HG02571 (cell line): Measurements from ENCODE around the gene TMEM123.

Source experiments
- ATAC-seq: cut with Tn5 transposase; IDR thresholded peaks from one replicate; pipeline ENCODE4 v1.9.1; 2021; ENCODE audit warnings: mild to moderate bottlenecking, moderate library complexity; ENCODE audit not compliant: unreplicated experiment

Gene TMEM123, protein sequence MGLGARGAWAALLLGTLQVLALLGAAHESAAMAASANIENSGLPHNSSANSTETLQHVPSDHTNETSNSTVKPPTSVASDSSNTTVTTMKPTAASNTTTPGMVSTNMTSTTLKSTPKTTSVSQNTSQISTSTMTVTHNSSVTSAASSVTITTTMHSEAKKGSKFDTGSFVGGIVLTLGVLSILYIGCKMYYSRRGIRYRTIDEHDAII

DNA sequence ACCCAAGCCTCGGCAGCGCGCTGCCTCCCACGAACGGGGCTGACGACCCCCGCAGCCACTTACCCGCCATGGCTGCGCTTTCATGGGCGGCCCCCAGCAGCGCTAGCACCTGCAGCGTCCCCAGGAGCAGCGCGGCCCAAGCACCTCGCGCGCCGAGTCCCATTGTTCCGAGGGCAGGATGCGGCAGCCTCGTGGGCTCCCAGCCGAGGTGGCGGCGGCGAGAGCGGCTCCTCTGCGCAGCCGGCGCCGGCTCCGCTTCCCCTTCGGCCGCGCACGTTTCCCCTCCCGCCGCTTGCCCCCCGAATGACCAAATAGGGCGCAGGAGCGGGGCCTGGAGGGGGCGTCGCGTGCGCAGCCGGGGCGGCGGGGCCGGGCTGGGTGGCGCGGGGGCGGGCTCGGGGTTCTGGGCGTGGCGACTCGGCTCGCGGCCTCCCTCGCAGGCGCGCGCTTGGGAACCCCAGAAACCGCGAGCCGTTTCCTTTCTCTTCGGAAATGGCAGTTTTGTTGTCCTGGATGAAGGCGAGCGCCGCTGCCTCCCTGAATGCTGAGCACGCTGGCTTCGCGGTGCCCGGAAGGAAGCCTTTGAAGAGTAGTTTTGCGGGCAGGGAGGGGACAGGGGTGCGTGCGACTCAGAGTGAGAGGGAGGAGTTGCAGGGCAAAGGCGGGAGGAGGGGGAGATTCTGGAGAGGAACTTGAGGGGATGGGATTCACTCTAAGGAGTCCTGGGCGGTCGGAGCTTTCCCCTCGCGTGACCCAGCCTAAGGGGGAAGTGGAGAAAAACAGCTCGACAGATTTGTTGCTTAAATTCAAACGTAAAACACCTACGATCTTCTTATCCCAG is at the start of gene TMEM123:
TMEM123 (minus strand) TSS at position 305 of the 841 bp plus-strand sequence; CDS start at position 163, 142 bp downstream.
- peak; percentile 59 for ATAC-seq

DNA sequence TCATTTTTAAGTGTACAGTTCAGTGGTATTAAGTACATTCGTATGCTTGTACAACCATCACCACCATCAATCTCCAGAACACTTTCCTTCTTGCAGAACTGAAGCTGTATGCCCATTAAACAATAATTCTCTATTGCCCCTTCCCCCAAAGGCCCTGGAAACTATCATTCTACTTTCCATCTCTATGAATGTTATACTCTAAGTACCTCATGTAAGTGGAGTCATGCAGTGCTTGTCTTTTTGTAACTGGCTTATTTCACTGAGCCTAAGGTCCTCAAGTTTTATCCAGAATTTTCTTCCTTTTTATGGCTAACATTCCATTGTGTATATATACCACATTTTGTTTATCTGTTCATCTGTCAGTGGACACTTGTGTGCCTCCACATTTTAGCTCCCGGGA is 48.3 kb upstream of the TMEM123 start:
- no peak for ATAC-seq

DNA sequence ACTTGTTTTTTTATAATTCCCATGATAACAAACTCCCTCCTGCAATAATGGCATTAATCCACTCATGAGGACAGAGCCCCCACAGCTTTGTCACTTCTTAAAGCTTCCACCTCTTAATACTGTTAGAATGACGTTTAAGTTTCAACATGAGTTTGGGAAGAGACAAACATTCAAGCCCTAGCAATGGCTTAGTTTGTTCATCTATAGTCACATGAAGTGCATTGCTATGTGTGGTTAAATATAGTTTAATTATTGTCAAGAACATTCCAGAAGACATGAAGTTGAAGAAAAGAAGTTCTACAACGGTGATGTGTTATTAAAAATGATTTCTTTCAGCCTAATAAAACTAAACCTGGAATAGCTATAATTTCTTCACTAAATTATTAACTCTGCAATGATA is 47.4 kb upstream of the TMEM123 start:
- no peak for ATAC-seq

DNA sequence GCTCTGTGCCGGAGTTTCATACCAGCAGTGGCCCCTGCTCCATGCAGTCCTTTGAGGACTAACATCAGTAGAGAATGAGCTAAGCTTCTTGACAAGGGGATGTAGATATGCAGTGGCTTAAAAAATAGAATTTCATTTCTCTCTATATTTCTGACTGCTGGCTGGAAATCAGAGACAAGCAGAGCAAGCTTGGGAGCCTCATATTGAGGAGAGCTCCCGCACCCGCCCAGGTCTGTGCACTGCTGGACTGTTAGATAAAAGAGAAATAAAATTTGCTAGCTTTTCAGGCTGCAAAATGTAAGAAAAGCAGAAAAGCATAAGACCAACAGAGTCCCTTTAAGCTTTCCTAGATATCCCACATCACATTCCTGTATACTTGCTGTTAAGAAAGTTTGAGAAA is 46.6 kb upstream of the TMEM123 start:
- ATAC-seq, result no peak

DNA sequence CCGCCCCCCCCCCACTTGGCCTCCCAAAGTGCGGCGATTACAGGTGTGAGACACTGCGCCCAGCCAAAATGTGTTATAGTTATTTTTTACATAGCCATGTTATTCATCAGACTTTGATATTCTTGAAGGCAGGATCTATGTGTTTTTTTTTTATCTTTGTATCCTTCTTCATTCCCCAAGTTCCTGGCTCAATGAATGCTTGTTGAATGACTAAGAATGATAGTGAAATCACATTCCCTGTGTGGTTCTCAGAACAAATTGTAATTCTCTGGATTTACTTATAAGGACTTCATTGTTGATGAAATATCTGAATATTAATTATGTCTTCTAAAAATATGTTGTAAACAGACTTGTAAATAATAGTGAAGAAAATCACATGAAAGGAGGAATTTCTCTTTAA is 44.5 kb upstream of the TMEM123 start:
- ATAC-seq, result no peak

DNA sequence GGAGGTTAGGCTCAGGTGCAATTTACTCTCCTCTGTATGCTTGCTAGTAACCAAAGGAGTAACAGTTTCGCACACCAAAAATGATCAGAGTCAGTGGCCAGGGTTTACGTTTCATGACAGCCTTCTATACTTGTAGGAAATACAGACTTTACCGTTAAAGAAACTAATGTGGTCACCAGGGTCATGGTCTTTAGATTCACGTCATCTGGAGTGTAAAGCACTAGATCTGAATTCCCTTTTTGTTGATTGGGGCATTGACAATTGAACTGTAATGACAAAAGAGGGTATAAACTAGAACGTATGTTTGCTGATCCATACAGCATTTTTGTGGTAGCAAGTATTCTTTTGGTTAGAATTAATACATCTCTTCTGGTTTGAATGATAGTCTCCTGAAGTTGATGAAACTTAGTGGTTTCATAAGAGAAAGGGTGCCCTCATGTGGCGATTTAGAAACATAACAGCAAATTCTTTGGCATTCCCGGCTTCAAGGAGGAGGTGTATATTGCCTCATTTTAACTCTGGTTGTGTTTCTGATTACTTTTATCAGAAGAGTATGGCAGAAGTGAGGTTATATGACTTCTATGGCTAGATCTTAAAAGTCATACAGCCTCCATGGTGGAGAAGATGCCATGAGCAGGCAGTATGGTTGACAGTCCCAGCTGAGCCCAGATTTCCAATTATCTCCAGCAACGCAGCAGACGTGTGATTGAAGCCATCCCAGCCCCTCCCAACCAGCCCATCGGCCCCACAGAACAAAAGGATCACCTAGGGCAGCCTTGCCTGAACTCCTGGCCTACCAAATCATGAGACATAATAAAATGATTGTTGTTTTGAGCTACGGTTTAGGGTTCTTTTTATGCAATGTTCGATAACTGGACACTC is 42.8 kb upstream of the TMEM123 start:
- ATAC-seq, result peak; percentile 79

DNA sequence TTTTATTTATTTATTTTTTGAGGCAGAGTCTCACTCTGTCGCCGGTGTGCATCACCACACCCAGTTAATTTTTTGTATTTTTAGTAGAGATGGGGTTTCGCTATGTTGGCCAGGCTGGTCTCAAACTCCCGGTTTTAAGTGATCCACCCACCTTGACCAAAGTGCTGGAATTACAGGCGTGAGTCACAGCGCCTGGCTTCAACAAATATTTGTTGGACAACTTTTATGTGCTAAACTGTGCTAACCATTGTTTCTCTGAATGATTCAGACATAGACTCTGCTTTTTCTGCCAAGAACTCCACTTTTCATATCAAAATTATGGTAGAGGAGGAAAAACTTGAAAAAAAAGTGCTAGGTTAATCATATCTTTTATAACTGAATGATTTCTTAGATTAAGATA is 41.7 kb upstream of the TMEM123 start:
- no peak for ATAC-seq

DNA sequence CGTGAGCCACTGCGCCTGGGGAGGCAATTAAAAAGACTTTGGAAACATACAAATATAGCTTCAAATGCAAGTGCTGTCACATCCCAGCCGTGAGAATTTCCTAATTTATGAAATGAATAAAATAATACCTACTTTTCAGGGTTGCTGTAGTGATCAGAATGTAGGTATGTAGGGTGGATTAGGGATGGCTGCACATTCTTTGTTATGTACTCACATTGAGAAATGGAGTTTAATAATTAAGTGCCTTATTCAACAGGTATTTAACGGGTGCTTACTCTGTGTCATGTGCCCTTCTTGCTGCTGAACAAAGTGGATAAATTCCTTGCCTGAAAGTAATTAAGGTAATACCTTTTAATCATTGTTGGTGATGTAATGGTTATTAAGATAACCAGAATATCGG is 41.0 kb upstream of the TMEM123 start:
- no peak for ATAC-seq

DNA sequence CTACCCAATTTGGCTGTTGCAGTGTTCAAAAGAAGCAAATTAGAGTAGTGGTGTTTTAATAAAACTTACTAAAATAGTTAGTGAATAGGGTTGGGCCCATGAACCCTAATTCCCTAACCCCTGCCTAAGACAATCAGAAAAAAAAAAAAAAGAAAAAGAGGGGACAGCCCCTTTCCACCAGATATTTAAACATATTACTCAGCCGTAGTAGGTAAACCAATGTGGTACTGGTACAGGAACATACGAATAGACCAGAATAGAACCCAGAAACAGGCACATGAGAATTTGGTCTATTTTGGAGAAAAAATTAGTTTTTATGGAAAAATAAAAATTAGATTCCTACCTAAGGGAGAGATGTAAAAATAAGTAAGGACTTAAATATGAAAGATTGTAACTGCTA is 39.4 kb upstream of the TMEM123 start:
- no peak for ATAC-seq

DNA sequence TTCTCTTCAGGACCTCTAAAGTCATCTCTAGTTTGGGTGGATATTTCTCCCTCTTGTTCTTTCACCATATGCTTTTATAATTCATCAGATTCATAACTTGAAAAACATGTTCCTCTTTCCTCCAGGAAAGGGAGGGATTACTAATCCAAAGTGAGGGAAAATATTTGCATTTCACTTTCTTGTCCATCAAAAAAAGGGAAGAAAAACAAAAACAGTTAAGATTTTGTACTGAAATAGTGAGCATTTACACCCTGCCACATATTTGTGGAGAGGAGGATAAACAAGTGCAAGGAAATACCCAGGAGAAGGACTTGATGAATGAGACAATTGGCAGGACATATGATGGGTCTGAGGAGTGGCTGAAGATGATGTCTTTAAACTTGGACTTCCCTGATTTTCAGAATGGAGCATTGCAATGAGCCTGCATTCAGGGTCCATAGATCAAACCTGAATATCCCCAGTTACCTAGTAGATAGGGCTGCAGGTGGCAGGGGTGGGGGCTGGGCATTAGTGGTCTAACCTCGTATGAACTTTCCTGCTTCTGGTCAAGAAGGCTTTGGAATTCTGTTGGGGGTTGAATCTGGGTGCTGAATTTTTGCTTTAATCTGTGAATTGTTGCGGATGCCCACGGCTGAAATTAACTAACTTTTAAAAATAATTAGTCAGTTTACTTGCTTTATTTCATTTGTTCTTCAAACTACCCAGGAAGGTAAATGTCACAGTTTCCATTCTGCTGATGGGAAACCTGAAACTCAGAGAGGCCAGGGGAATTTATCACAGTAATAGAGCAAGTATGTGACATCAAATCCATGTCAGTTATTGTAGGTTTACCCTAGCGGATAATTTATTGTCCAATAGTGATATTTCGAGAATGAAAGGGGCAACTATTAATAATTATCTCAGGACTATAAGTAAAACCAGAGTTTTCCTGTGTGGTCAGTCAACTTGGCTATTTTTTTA is 36.9 kb upstream of the TMEM123 start:
- no peak for ATAC-seq

DNA sequence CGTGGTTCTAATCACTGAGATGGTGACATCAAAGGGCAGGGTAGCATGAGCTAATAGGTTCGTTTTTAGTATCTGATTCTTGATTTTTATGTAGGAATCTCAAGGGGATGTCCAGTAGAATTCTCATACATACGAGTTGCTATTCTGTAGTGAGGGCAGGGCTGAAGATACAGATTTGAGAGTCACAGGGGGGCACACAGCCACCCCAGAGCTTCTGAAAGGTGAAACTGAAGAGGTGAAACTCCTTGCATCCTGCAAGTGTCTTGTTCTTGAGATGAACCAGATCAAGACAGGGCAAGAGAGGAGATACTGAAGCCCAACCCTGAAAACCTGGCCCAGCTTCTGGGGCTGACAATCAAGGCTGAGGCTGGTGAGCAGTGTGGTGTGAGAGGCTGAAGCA is 35.6 kb upstream of the TMEM123 start:
- peak; percentile 87 for ATAC-seq

DNA sequence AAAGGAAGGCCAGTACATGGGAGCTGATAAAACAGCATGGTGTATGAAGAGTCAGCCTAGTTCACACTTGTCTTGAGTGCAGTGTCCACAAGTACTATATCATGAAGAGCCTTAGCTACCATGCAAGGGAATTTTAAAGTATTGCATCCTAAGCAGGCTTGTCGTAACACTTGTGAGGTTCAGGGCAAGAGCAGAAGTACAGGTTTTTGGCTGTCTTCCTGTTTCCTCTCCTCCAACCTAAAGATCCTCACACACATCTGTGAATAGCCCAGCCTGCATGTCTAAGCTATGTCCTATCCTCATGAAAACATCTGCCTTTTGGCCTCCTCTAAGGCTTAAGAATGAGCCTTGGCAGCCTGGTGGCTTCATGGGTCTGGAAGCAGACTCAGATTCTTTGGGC is 34.6 kb upstream of the TMEM123 start:
- ATAC-seq, result no peak

DNA sequence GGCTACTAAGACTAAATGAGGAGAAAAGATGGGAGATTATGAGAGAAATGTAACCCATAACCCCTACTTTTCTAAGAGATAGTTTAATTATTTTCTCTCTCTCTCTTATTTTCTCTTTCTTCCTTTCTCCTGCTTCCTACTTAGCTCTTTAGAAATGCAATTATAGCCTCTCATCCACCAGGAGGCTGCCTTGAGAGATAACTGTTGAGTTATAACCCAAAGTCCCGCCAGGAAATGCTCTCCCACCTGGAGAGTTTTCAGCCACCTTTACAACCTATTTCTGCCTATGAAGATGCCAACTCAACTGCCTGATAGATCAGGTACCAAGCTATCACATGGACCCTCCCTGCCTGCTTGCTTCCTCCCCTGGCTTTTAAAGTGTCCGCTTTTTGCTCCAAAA is 34.0 kb upstream of the TMEM123 start:
- no peak for ATAC-seq

DNA sequence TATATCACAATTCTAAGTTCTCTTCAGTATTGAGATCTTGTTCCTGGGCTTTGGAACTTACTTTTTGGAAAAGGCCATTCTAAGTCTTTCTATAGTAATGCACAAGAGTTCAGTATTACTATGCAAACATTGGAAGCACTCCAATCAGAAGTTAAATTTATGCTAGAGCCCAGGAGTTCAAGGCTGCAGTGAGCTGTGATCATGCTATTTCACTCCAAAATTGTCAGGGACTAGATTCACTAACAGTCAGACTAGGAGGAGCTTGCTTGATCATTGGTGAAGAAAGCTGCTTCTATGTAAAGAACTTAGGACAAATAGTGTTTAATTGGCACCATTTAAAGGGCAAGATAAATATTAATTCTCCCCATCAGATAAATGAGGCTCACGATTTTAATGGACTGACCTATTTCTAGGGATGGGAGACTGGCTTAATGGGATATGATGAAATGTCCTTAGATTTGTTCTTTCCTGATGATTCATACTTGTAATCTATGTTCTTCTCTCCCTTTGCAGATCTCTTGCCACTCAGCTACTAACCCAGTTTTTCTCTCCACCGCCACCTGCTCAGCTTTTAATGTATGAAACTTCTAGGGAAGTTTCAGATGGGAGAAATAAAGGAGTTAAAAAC is 32.6 kb upstream of the TMEM123 start:
- no peak for ATAC-seq

DNA sequence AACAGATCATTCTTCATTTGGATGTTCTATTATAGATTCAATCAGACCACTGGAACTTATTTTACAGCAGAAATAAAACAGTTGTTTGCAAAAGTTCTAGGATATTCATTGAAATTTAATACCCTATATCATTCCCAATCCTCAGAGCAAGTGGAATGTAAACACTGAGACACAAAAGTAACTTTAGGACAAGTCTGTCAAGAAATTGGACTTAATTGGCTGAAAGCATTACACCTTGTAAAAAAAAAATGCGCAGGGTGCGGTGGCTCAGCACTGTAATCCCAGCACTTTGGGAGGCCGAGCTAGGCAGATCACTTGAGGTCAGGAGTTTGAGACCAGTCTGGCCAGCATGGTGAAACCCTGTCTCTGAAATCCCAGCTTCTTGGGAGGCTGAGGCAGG is 29.9 kb upstream of the TMEM123 start:
- no peak for ATAC-seq

DNA sequence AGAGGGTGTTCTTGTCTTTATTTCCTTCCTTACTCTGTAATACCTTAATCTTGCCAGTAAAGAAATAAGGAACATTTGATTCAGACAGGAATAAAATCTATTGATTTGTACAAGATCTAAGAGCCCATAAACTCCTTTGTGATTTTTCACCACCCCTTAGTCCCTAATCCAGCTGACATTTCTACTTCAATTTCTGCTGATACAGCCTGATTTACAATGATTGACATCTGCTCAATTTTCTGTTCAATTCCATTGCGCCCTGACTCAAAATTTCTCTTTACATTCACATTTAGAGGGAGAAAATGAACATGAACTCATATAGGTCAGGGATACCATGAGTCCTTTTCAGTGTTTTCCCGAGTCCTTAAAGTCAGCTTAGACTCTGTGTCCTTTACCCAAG is 27.2 kb upstream of the TMEM123 start:
- ATAC-seq, result no peak

DNA sequence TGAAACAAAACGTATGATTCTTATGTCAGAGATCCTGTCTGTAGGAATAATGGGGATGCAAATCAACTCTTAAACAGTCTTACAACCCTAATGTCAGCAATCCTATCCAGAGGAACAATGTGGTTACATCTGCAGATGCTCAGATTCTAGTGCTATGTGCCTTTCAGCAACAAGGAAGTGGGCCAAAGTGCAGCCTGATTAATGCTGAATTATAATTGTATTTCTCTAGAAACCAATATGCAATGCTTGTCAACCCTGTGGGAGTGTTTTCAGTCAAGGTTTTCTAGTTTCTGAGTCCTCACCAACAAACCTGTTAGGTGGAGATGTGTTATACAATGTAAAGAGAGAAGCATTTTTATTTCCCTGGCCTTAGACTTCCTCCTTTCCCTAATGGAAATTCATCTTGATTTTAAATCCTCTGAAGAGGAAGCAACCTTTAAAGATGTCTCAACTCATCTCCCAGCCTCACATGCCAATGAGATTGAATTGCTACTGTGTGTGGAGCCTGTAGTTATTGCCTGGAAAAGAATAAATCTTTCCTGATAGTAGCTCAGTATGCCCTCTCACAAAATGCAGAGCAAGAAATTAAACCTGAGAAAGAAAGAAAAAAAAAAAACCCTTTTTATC is 26.2 kb upstream of the TMEM123 start:
- no peak for ATAC-seq

DNA sequence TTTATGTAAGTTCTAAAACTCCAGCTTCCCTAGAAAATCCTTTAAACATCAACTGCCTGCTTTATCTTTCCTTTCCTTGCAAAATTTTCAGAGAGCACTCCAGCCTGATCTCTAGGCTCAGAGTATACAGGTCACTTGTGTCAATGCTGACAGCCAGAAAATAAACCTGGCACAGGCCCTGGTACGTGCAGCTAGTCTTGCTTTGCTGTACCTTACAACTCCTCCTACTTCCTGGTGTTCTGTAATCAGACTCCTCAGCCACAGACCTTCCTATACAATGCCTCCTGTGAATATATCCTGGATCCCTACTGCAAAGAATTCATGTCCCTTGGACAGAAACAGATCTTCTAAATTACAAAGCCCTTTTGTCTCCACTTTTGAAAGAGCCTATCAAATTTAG is 24.2 kb upstream of the TMEM123 start:
- ATAC-seq, result no peak

DNA sequence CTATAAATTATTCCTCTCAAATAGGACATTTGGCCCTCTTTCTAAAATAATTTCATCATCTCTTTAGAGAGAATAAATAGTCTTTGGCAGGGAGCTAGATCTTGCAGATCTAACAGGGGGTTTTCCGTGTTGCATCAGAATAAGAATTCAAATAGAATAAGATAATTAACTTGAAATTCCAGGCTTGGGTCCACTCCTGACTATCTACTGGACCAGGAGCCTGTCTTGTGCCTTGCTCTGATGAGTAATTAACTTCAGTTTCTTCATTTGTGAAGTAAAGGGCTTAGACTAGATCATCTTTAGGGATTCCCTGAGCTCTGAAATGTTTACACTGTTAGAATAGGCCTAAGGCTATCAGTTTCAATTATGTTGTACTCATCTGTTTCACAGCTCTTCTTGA is 23.5 kb upstream of the TMEM123 start:
- no peak for ATAC-seq

DNA sequence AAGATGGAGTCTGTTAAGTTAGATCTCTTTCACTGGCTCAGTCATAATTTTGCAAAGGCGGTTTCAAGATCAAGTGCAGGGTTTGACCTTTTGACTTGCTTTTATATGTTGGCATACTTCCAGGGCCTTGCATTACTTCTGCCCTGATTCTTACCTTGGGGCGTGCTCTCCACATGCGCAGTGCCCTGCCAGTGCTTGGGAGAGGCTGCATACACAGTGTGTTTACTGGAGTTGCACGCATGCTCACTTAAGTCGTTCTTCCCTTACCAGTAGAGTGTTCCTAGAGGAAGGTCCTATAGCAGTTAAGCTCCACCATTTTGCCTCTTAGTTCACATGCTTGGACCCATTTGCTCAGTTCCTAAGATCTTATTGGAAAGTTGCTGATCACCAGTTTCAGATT is 21.0 kb upstream of the TMEM123 start:
- no peak for ATAC-seq
